H1 (cell line): ENCODE results near the gene TSEN2. TPM values are rescaled to one million over a fixed set of nuclear protein-coding genes. Genes with fewer than 3 reads are reported as not detected.
A peak's percentile ranks its signal among the peaks of the same experiment; 100 is the strongest.

Experiments
- CTCF ChIA-PET: fragments of 300-600 bp; sonication (Branson Sonifier 250); formaldehyde crosslinking; loops from one replicate; lab custom pipeline; 2021; ENCODE audit not compliant: partially characterized antibody; lab: Charles Lee
- POLR2A ChIA-PET: fragments of 300-600 bp; sonication (Branson Sonifier 250); formaldehyde crosslinking; loops from one replicate; lab custom pipeline; 2021; ENCODE audit warnings: inconsistent platforms; ENCODE audit not compliant: partially characterized antibody; lab: Charles Lee
- DNase-seq, 2 experiments: peaks; one replicate each; pipeline versions ENCODE4 v3.0.0 to v3.0.0-alpha.2; 2010 to 2022; ENCODE audit warnings: low spot score in 2 of 2, low read depth in 1 of 2, mixed read lengths in 1 of 2
- FAIRE-seq: peaks from 2 replicates; lab custom pipeline; 2011; peaks lifted over from hg19 to GRCh38; lab: Jason Lieb, UNC
- H2AFZ ChIP-seq: 2 replicates; pipeline ENCODE4 v1.8.1; 2012; ENCODE audit warnings: low read length, inconsistent platforms
- H2AK5ac ChIP-seq: 2 replicates; pipeline ENCODE4 v1.6.1; 2013; ENCODE audit warnings: low read depth, low read length
- H2BK120ac ChIP-seq: replicated peaks from 2 replicates; pipeline ENCODE3; 2013; ENCODE audit warnings: low read depth, low read length, inconsistent platforms
- H2BK12ac ChIP-seq: 2 replicates; pipeline ENCODE4 v1.6.1; 2013; ENCODE audit warnings: low read depth, low read length
- H2BK15ac ChIP-seq: 2 replicates; pipeline ENCODE4 v1.6.1; 2013; ENCODE audit warnings: low read length
- H2BK20ac ChIP-seq: 2 replicates; pipeline ENCODE4 v1.6.1; 2013; ENCODE audit warnings: low read length
- H2BK5ac ChIP-seq: 2 replicates; pipeline ENCODE4 v1.6.1; 2013; ENCODE audit warnings: low read depth, low read length
- H3K14ac ChIP-seq: 2 replicates; pipeline ENCODE4 v1.6.1; 2013; ENCODE audit warnings: inconsistent platforms; ENCODE audit not compliant: insufficient read length
- H3K18ac ChIP-seq: 2 replicates; pipeline ENCODE4 v1.6.1; 2013; ENCODE audit warnings: low read length; ENCODE audit errors: extremely low read depth
- H3K23ac ChIP-seq: 2 replicates; pipeline ENCODE4 v1.6.1; 2013; ENCODE audit warnings: inconsistent platforms; ENCODE audit not compliant: insufficient read length
- H3K23me2 ChIP-seq: 2 replicates; pipeline ENCODE4 v1.6.1; 2013; ENCODE audit warnings: low read depth, low read length
- H3K27ac ChIP-seq: 2 replicates; pipeline ENCODE4 v1.6.1; 2011; ENCODE audit warnings: low read depth, low read length, inconsistent platforms
- H3K27me3 ChIP-seq, 4 experiments: replicated peaks in 1 of 4; 1 replicate in 1 of 4; 2 replicates in 3 of 4; pipeline versions ENCODE4 v1.6.1 to v1.8.1; 2011 to 2013; ENCODE audit warnings: low read length in 3 of 4, mild to moderate bottlenecking in 3 of 4, inconsistent platforms in 2 of 4, mixed read lengths in 2 of 4, moderate library complexity in 1 of 4; ENCODE audit not compliant: control insufficient read depth in 3 of 4, insufficient read depth in 3 of 4; ENCODE audit errors: extremely low read depth in 1 of 4
- H3K36me3 ChIP-seq, 4 experiments: 2 replicates each; pipeline versions ENCODE4 v1.6.1 to v1.8.1; 2011 to 2013; ENCODE audit warnings: mild to moderate bottlenecking in 4 of 4, low read length in 3 of 4, moderate library complexity in 2 of 4, control low read depth in 1 of 4, inconsistent platforms in 1 of 4; ENCODE audit not compliant: insufficient read depth in 4 of 4, control insufficient read depth in 2 of 4
- H3K4ac ChIP-seq: replicated peaks from 2 replicates; pipeline ENCODE3; 2013; ENCODE audit warnings: low read length, low read depth, mixed read lengths, inconsistent platforms; ENCODE audit not compliant: insufficient read length
- H3K4me1 ChIP-seq, 4 experiments: replicated peaks in 1 of 4; 1 replicate in 1 of 4; 2 replicates in 3 of 4; pipeline versions ENCODE4 v1.6.1 to v1.8.1; 2011 to 2013; ENCODE audit warnings: low read length in 3 of 4, inconsistent platforms in 2 of 4, mixed read lengths in 1 of 4; ENCODE audit not compliant: insufficient read depth in 4 of 4, control insufficient read depth in 3 of 4
- H3K4me2 ChIP-seq, 2 experiments: 2 replicates each; pipeline versions ENCODE4 v1.6.1 to v1.8.1; 2011 to 2013; ENCODE audit warnings: low read depth in 2 of 2, low read length in 2 of 2, control low read depth in 1 of 2, inconsistent platforms in 1 of 2, mild to moderate bottlenecking in 1 of 2; ENCODE audit not compliant: insufficient read depth in 1 of 2
- H3K4me3 ChIP-seq, 4 experiments: fragments of 200-600, 300-600 bp in 1 of 4; sonication (generic), shearing (Covaris generic), sonication (Bioruptor Twin) in 1 of 4; 2 replicates each; pipeline versions ENCODE4 v1.5.1 to v1.8.1; 2011 to 2016; ENCODE audit warnings: low read length in 4 of 4, low read depth in 3 of 4, control low read depth in 2 of 4, inconsistent platforms in 2 of 4, mild to moderate bottlenecking in 2 of 4, mixed read lengths in 1 of 4, moderate library complexity in 1 of 4; ENCODE audit not compliant: insufficient read depth in 2 of 4; ENCODE audit errors: extremely low read depth in 1 of 4
- H3K56ac ChIP-seq: replicated peaks from 2 replicates; pipeline ENCODE3; 2013; ENCODE audit warnings: low read depth, mild to moderate bottlenecking, mixed read lengths, low read length, inconsistent platforms; ENCODE audit not compliant: insufficient read length
- H3K79me1 ChIP-seq: 2 replicates; pipeline ENCODE4 v1.6.1; 2013; ENCODE audit warnings: low read depth, low read length, control low read depth
- H3K79me2 ChIP-seq, 2 experiments: 2 replicates each; pipeline versions ENCODE4 v1.6.1 to v1.8.1; 2012 to 2013; ENCODE audit warnings: low read length in 2 of 2, mild to moderate bottlenecking in 2 of 2, inconsistent platforms in 1 of 2; ENCODE audit not compliant: insufficient read depth in 2 of 2, control insufficient read depth in 1 of 2
- H3K9ac ChIP-seq, 4 experiments: replicated peaks in 1 of 4; 1 replicate in 1 of 4; 2 replicates in 3 of 4; pipeline versions ENCODE4 v1.6.1 to v1.8.1; 2011 to 2013; ENCODE audit warnings: low read depth in 3 of 4, low read length in 3 of 4, control low read depth in 2 of 4, mild to moderate bottlenecking in 2 of 4, moderate library complexity in 2 of 4, inconsistent platforms in 1 of 4; ENCODE audit errors: extremely low read depth in 1 of 4
- H3K9me3 ChIP-seq, 2 experiments: 2 replicates each; pipeline versions ENCODE4 v1.6.1 to v1.8.1; 2012 to 2013; ENCODE audit warnings: mild to moderate bottlenecking in 2 of 2, moderate library complexity in 2 of 2, control low read depth in 1 of 2, inconsistent platforms in 1 of 2, low read depth in 1 of 2, low read length in 1 of 2, mixed read lengths in 1 of 2; ENCODE audit not compliant: insufficient read depth in 2 of 2
- H4K20me1 ChIP-seq, 2 experiments: replicated peaks in 1 of 2; 2 replicates each; pipeline versions ENCODE3 to v1.8.1; 2011 to 2013; ENCODE audit warnings: inconsistent platforms in 2 of 2, low read length in 2 of 2, mild to moderate bottlenecking in 1 of 2; ENCODE audit not compliant: insufficient read depth in 2 of 2, control insufficient read depth in 1 of 2
- H4K5ac ChIP-seq: 2 replicates; pipeline ENCODE4 v1.6.1; 2013; ENCODE audit warnings: low read length, low read depth, mixed read lengths, inconsistent platforms; ENCODE audit not compliant: insufficient read length
- H4K8ac ChIP-seq: 2 replicates; pipeline ENCODE4 v1.8.0; 2013; ENCODE audit warnings: mild to moderate bottlenecking, moderate library complexity, low read length, inconsistent platforms; ENCODE audit not compliant: insufficient read depth; ENCODE audit errors: extremely low read depth
- H4K91ac ChIP-seq: replicated peaks from 2 replicates; pipeline ENCODE3; 2013; ENCODE audit warnings: low read length, mixed read lengths, inconsistent platforms; ENCODE audit not compliant: insufficient read length
- KDM1A ChIP-seq: fragments of 200-600, 300-600 bp; sonication (generic); IDR thresholded peaks from 2 replicates; pipeline ENCODE4 v1.7.1; 2016; ENCODE audit warnings: mild to moderate bottlenecking, low read length, borderline replicate concordance
- RAD21 ChIP-seq, 2 experiments: IDR thresholded peaks in 1 of 2; conservative IDR thresholded peaks in 1 of 2; 2 replicates each; pipeline ENCODE4 v1.6.1; 2011; ENCODE audit warnings: low read depth in 2 of 2, low read length in 2 of 2, improper control_type of control experiment in 1 of 2, inconsistent platforms in 1 of 2, mild to moderate bottlenecking in 1 of 2, moderate library complexity in 1 of 2
- RXRA ChIP-seq: IDR thresholded peaks from 2 replicates; pipeline ENCODE4 v1.6.1; 2011; ENCODE audit warnings: low read depth, mild to moderate bottlenecking, low read length, moderate library complexity; ENCODE audit not compliant: insufficient read depth
- TEAD4 ChIP-seq: IDR thresholded peaks from 2 replicates; pipeline ENCODE4 v1.6.1; 2012; ENCODE audit warnings: low read depth, low read length, inconsistent platforms, mixed read lengths
- YY1 ChIP-seq: IDR thresholded peaks from 2 replicates; pipeline ENCODE4 v1.6.1; 2011; ENCODE audit warnings: low read depth, mild to moderate bottlenecking, low read length
- WGBS, 2 experiments: shearing (Covaris generic) in 1 of 2; methylation state at CpG; one replicate each; pipeline versions ENCODE4 v1.1.6 to v1.1.7; 2013 to 2015; ENCODE audit warnings: low lambda C conversion rate in 2 of 2, mixed read lengths in 2 of 2, inconsistent platforms in 1 of 2, low coverage in 1 of 2, missing lambda C conversion rate in 1 of 2; ENCODE audit not compliant: insufficient replicate concordance in 2 of 2, insufficient coverage in 1 of 2, insufficient read length in 1 of 2; ENCODE audit errors: extremely low coverage in 1 of 2, missing lambda C conversion rate in 1 of 2; 5-methylcytosine and 5-hydroxymethylcytosine counted together
- polyA plus RNA-seq, 7 experiments: library from polyadenylated mRNA; depleted of rRNA in 3 of 7; stranded (reverse) in 5 of 7; unstranded in 2 of 7; fragments of >200 nt in 5 of 7; fragments of 200-250 nt in 2 of 7; gene quantifications; 1 replicate in 5 of 7; 2 replicates in 1 of 7; 4 replicates in 1 of 7; pipeline versions ENCODE4 v1.2.1 to v1.2.3, GENCODE V29; 2011 to 2013; ENCODE audit warnings: missing spikeins in 2 of 7, mixed read lengths in 2 of 7
- total RNA-seq: library from RNA; stranded (reverse); fragmentation: NEBNext Ultra II Directional; extraction: Animal tissue kit (Norgen Biotek cat#: 25700); gene quantifications from 2 replicates; pipeline ENCODE4 v1.2.1, GENCODE V29; 2021
- TF ChIP-seq, protein P1 (sequence below), 3 experiments: IDR thresholded peaks; 1 replicate in 2 of 3; 2 replicates in 1 of 3; pipeline versions ENCODE4 v1.5.1 to v1.6.1; 2011; ENCODE audit warnings: low read length in 3 of 3, mild to moderate bottlenecking in 3 of 3, inconsistent platforms in 2 of 3, low read depth in 1 of 3, moderate library complexity in 1 of 3; ENCODE audit not compliant: insufficient read depth in 1 of 3; ENCODE audit errors: control extremely low read depth in 1 of 3
- TF ChIP-seq, protein P2 (sequence below): IDR thresholded peaks from 2 replicates; pipeline ENCODE4 v1.6.1; 2012; ENCODE audit warnings: inconsistent platforms

TSEN2 gene
- total and polyA plus RNA-seq, 2 of the 8 experiments (the other 6 are each of a cell fraction or from before 2014, with no cell fraction given), result 16.1 to 22.4 TPM

DNA sequence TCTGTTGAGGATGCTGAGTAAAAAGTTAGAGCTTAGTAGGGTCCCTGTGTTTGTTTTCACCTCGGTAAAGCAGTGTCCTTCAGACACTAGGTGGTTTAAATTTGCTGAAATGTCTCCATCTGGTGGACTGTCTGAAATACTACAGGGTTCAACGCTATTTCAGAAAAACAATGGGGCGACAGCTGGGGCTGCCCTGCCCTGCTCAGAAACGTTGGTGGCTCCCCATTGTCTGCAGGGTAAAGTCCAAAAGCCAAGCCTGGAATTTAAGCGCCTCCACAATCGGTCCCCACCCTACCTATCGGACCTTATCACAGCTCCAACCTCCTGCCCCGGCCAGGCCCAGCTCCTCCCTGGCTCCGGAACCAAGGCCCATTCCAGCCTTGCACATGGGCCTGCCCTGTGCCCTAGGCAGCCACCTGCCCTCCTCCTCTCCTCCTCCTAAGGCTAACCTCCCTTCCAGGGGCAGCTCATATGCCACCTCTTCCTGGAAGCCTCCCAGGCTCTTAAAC, 4.3 kb upstream of the TSEN2 start:
- no peak overlapping the region for H2BK20ac ChIP-seq
- 22% methylated on average over 9 of the region's 9 CpGs; no CpG with 5 or more reads in 1 of the 2 experiments for WGBS, 2 experiments
- no peak overlapping the region for H3K18ac ChIP-seq
- H3K27me3 ChIP-seq, result no peaks in the 10 kb centered on the region
- DNase-seq (peak in 1 of 2 experiments; percentile 64), FAIRE-seq (peak; percentile 19)
- H3K4me2 ChIP-seq, result no peak overlapping the region; a peak in 1 of 4 replicates
- H2BK12ac ChIP-seq, result peak overlapping the region; percentile 53; the same call in 1 of the 2 replicates
- H2BK5ac ChIP-seq, result no peak overlapping the region
- no peaks in the 10 kb centered on the region for H3K9me3 ChIP-seq
- H3K9ac ChIP-seq, result no peak overlapping the region
- TF ChIP-seq RAD21 (IDR thresholded peaks at IDR 0.05 in 1 of 2, conservative IDR thresholded peaks at IDR 0.05 in 1 of 2; ENCODE audit: low read depth in 2 of 2, low read length in 2 of 2) (peak; percentile 86 to 89), TEAD4 (0 out of 2 replicates have a peak, but pooled peaks have one; percentile 5), RXRA (no peak), YY1 (no peak), KDM1A (peak; percentile 51; the same call in 1 of the 2 replicates)
- TF ChIP-seq, protein P1, sequence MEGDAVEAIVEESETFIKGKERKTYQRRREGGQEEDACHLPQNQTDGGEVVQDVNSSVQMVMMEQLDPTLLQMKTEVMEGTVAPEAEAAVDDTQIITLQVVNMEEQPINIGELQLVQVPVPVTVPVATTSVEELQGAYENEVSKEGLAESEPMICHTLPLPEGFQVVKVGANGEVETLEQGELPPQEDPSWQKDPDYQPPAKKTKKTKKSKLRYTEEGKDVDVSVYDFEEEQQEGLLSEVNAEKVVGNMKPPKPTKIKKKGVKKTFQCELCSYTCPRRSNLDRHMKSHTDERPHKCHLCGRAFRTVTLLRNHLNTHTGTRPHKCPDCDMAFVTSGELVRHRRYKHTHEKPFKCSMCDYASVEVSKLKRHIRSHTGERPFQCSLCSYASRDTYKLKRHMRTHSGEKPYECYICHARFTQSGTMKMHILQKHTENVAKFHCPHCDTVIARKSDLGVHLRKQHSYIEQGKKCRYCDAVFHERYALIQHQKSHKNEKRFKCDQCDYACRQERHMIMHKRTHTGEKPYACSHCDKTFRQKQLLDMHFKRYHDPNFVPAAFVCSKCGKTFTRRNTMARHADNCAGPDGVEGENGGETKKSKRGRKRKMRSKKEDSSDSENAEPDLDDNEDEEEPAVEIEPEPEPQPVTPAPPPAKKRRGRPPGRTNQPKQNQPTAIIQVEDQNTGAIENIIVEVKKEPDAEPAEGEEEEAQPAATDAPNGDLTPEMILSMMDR (IDR thresholded peaks at IDR 0.05; ENCODE audit: control extremely low read depth in 1 of 3, insufficient read depth in 1 of 3, low read depth in 1 of 3, low read length in 3 of 3), result peak in 2 of 3 experiments; percentile 66 to 75; a peak in 3 of 4 replicates
- TF ChIP-seq, protein P2, sequence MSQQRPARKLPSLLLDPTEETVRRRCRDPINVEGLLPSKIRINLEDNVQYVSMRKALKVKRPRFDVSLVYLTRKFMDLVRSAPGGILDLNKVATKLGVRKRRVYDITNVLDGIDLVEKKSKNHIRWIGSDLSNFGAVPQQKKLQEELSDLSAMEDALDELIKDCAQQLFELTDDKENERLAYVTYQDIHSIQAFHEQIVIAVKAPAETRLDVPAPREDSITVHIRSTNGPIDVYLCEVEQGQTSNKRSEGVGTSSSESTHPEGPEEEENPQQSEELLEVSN, result no peak
- H3K4ac ChIP-seq, result no peak overlapping the region
- peak overlapping the region; percentile 98 for H2AFZ ChIP-seq
- no peak overlapping the region for H2BK15ac ChIP-seq
- ChIA-PET CTCF (interaction anchor here (0.6 to 4.4 kb wide), 60 partner anchors 10 to 1206 kb away, joined by 3 to 36 read pairs (median 4); partner anchors contain the start of gene PPARG), POLR2A (interaction anchor here (1.2 to 1.7 kb wide), 2 partner anchors 24 to 65 kb away, joined by 3 to 7 read pairs; partner anchors contain the start of gene MKRN2OS)
- peaks cover 0 to 3% of the 10 kb centered on the region in 2 experiments; a peak in 1 of 4 replicates for H3K79me2 ChIP-seq
- H4K5ac ChIP-seq, result no peak overlapping the region
- H3K79me1 ChIP-seq, result no peaks in the 10 kb centered on the region
- H3K27ac ChIP-seq, result no peak overlapping the region
- H3K4me3 ChIP-seq, result no peak overlapping the region
- H3K56ac ChIP-seq, result no peak overlapping the region
- H3K23ac ChIP-seq, result no peak overlapping the region
- no peak overlapping the region for H4K91ac ChIP-seq
- no peak overlapping the region for H3K14ac ChIP-seq
- no peak overlapping the region; the same call in 1 of the 2 replicates for H4K8ac ChIP-seq
- H2AK5ac ChIP-seq, result no peak overlapping the region
- H3K4me1 ChIP-seq, result peaks cover 0 to 6% (median 3%) of the 10 kb centered on the region in 4 experiments; a peak in 6 of 7 replicates
- no peak overlapping the region for H2BK120ac ChIP-seq
- no peaks in the 10 kb centered on the region for H3K36me3 ChIP-seq
- peaks cover 7% of the 10 kb centered on the region; the same call in 1 of the 2 replicates for H3K23me2 ChIP-seq
- H4K20me1 ChIP-seq, result no peaks in the 10 kb centered on the region
